GM23248 (cell line): ENCODE data around the gene SLMAP. TPM values are rescaled to one million over a fixed set of nuclear protein-coding genes. Genes with fewer than 3 reads are reported as not detected.

ENCODE experiments used
- DNase-seq: peaks from one replicate; pipeline ENCODE4 v3.0.0-alpha.2; 2015
- H2AFZ ChIP-seq: fragments of 200-600 bp; sonication (generic); 2 replicates; pipeline ENCODE4 v1.6.1; 2016; ENCODE audit warnings: antibody characterized with exemption
- H3F3A ChIP-seq: fragments of 200-600 bp; sonication (generic); 2 replicates; pipeline ENCODE4 v1.6.1; 2016; ENCODE audit warnings: mild to moderate bottlenecking, antibody characterized with exemption, mixed run types; ENCODE audit not compliant: insufficient read depth
- H3K27ac ChIP-seq: fragments of 200-600 bp; sonication (generic); 2 replicates; pipeline ENCODE4 v1.5.1; 2016; ENCODE audit warnings: mild to moderate bottlenecking
- H3K27me3 ChIP-seq: fragments of 200-600 bp; sonication (generic); replicated peaks from 2 replicates; pipeline ENCODE4 v1.6.1; 2016; ENCODE audit warnings: mild to moderate bottlenecking; ENCODE audit not compliant: insufficient read depth
- H3K36me3 ChIP-seq: fragments of 200-600 bp; sonication (generic); 2 replicates; pipeline ENCODE4 v1.6.1; 2016; ENCODE audit warnings: low read depth, mild to moderate bottlenecking
- H3K4me1 ChIP-seq: fragments of 200-600 bp; sonication (generic); 2 replicates; pipeline ENCODE4 v1.6.1; 2016; ENCODE audit warnings: mild to moderate bottlenecking; ENCODE audit not compliant: insufficient read depth
- H3K4me2 ChIP-seq: fragments of 200-600 bp; sonication (generic); one replicate; pipeline ENCODE4 v1.6.1; 2016; ENCODE audit warnings: mild to moderate bottlenecking; ENCODE audit not compliant: unreplicated experiment
- H3K4me3 ChIP-seq: fragments of 200-600 bp; sonication (generic); 2 replicates; pipeline ENCODE4 v1.5.1; 2016; ENCODE audit warnings: mild to moderate bottlenecking
- H3K79me2 ChIP-seq: fragments of 200-600 bp; sonication (generic); 2 replicates; pipeline ENCODE4 v1.6.1; 2016; ENCODE audit warnings: mild to moderate bottlenecking; ENCODE audit not compliant: insufficient read depth
- H3K9ac ChIP-seq: fragments of 200-600 bp; sonication (generic); 2 replicates; pipeline ENCODE4 v1.6.1; 2016; ENCODE audit warnings: mild to moderate bottlenecking
- H3K9me2 ChIP-seq: fragments of 200-600 bp; sonication (generic); 2 replicates; pipeline ENCODE4 v1.6.1; 2016; ENCODE audit warnings: mixed run types, mild to moderate bottlenecking, moderate library complexity; ENCODE audit not compliant: insufficient read depth
- H3K9me3 ChIP-seq: fragments of 200-600 bp; sonication (generic); one replicate; pipeline ENCODE4 v1.6.1; 2017; ENCODE audit warnings: low read depth
- H4K20me1 ChIP-seq: fragments of 200-600 bp; sonication (generic); 2 replicates; pipeline ENCODE4 v1.6.0; 2016; ENCODE audit not compliant: insufficient read depth
- EZH2 ChIP-seq: fragments of 200-600 bp; sonication (generic); IDR thresholded peaks from 2 replicates; pipeline ENCODE4 v1.6.1; 2018; ENCODE audit warnings: antibody characterized with exemption, mild to moderate bottlenecking; ENCODE audit not compliant: insufficient read depth, poor library complexity, severe bottlenecking
- EZH2phosphoT487 ChIP-seq: fragments of 200-600 bp; sonication (generic); IDR thresholded peaks from 2 replicates; pipeline ENCODE4 v1.6.1; 2018; ENCODE audit warnings: antibody characterized with exemption, moderate library complexity, mild to moderate bottlenecking, low read depth; ENCODE audit not compliant: insufficient read depth
- WGBS, 2 experiments: methylation state at CpG; one replicate each; pipeline ENCODE4 v1.1.6; 2015 to 2017; ENCODE audit warnings: low lambda C conversion rate in 2 of 2, low coverage in 1 of 2; ENCODE audit errors: missing lambda C conversion rate in 2 of 2; 5-methylcytosine and 5-hydroxymethylcytosine counted together
- in situ Hi-C: fragments of 300-500 bp; cut with MboI; formaldehyde crosslinking; loops from 2 replicates; pipeline ENCODE4 v1.15.0; 2020
- polyA plus RNA-seq: library from polyadenylated mRNA; unstranded; fragments of >200 nt; fragmentation: Nextera tagmentation; extraction: Ambion mirVana; gene quantifications from 2 replicates; pipeline ENCODE4 v1.2.1, GENCODE V29; 2016
- total RNA-seq: library from RNA; depleted of rRNA; stranded (reverse); fragments of >200 nt; shearing (Covaris generic); gene quantifications from 2 replicates; pipeline ENCODE4 v1.2.3, GENCODE V29; 2014

SLMAP gene
- total and polyA plus RNA-seq, 2 experiments from 2014 or later: 28.4 to 33.9 TPM

DNA sequence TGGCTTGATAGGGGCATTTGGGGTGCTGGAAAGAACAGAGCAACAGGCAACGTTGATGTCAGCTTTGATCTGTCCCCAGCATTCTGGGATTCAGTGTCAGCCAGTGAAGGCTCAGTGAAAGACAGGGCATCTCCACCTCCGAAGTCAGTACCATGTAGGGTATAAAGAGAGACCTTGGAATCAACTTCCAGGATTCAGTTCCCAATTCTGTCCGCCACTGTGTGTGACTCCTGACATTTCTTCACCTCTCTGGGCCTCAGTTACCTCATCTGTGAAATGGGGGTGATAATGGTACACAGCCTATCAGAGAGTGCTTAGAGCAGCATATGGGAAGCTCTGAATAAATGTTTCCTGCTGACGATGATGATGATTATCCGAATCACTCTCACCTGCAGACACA lies 196.5 kb downstream of the SLMAP start:
- Histone ChIP-seq H3K4me1 (peaks cover 48% of the 10 kb centered on the region), H3F3A (peaks cover 43% of the 10 kb centered on the region), H3K36me3 (no peaks in the 10 kb centered on the region), H3K27me3 (no peaks in the 10 kb centered on the region), H3K9me2 (no peaks in the 10 kb centered on the region), H3K9me3 (no peaks in the 10 kb centered on the region), H3K4me2 (peak overlapping the region; percentile 50), H3K79me2 (no peaks in the 10 kb centered on the region), H2AFZ (peak overlapping the region; percentile 71; the same call in 1 of the 2 replicates), H3K9ac (no peak overlapping the region), H3K27ac (peak overlapping the region; percentile 71), H3K4me3 (no peak overlapping the region), H4K20me1 (no peaks in the 10 kb centered on the region)
- 98% methylated on average over 5 of the region's 5 CpGs for WGBS, 2 experiments
- in situ Hi-C loops: no loop called here
- DNase-seq: no peak
- TF ChIP-seq EZH2phosphoT487 (no peak), EZH2 (no peak)

DNA sequence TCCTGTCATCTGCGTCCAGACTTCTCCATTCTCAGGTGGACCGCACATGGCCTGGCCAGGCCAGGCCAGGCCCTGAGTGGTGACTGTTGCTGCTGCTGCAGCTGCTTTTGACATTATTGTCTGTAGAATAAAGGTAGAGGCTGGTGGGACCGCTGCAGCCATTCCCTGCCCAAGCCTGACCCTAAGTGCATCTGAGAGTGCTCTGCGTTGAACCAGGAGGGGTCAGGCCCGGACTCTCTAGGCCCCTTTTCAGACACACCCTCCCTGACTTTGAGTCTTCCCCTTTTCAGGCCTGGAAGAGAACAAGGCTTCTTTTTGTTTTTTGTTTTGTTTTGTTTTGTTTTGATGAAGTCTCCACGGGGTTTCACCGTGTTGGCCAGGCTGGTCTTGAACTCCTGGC lies 197.5 kb downstream of the SLMAP start:
- Histone ChIP-seq H3K27me3 (no peaks in the 10 kb centered on the region), H3K79me2 (no peaks in the 10 kb centered on the region), H3K9me3 (no peaks in the 10 kb centered on the region), H3F3A (peaks cover 43% of the 10 kb centered on the region), H3K36me3 (no peaks in the 10 kb centered on the region), H3K4me2 (no peak overlapping the region), H3K9me2 (no peaks in the 10 kb centered on the region), H3K4me1 (peaks cover 48% of the 10 kb centered on the region), H4K20me1 (no peaks in the 10 kb centered on the region), H3K9ac (no peak overlapping the region), H2AFZ (no peak overlapping the region), H3K4me3 (no peak overlapping the region), H3K27ac (no peak overlapping the region)
- DNase-seq: no peak
- in situ Hi-C loops: no loop called here
- TF ChIP-seq EZH2phosphoT487 (no peak), EZH2 (no peak)
- 96% methylated on average over 7 of the region's 7 CpGs for WGBS, 2 experiments

DNA sequence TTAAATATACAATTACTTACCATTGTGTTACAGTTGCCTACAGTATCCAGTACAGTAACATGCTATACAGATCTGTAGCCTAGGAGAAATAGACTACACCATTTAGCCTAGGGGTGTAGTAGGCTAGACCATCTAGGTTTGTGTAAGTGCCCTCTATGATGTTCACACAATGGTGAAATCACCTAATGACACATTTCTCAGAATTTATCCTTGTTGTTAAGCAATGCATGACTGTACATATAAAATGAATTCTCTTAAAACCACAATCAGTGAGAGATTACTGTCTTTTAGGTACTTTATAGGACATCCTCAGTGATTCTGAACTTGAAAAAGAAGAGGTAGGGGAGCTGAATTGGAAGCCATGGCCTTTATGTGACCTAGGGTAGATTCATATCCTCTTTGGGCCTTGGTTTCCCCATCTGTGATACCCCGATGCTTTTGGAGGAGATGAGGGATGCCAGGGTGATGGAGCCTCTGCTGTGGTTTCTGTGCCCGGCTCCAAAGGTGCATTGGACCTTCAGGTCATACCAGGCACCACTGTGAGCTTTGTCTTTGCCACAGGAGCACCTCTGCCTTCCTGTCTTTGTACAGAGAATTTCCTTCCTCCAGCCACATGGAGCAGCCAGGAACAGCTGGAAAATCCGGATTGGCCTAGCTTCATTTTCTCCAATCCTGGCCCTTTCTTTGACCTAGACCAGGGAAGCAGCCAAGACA lies 200.2 kb downstream of the SLMAP start:
- Histone ChIP-seq H3K4me3 (no peak overlapping the region), H2AFZ (no peak overlapping the region), H3K9ac (peak overlapping the region; percentile 56), H3K27me3 (no peaks in the 10 kb centered on the region), H3K4me2 (peak overlapping the region; percentile 29), H3K27ac (peak overlapping the region; percentile 81), H3K36me3 (no peaks in the 10 kb centered on the region), H3F3A (peaks cover 37% of the 10 kb centered on the region), H3K9me3 (no peaks in the 10 kb centered on the region), H3K9me2 (no peaks in the 10 kb centered on the region), H3K4me1 (peaks cover 48% of the 10 kb centered on the region), H3K79me2 (no peaks in the 10 kb centered on the region), H4K20me1 (no peaks in the 10 kb centered on the region)
- TF ChIP-seq EZH2phosphoT487: no peak
- no peak for TF ChIP-seq EZH2
- in situ Hi-C loops: no loop called here
- peak; percentile 93 for DNase-seq
- 70 to 76% methylated on average over 3 of the region's 3 CpGs for WGBS, 2 experiments

DNA sequence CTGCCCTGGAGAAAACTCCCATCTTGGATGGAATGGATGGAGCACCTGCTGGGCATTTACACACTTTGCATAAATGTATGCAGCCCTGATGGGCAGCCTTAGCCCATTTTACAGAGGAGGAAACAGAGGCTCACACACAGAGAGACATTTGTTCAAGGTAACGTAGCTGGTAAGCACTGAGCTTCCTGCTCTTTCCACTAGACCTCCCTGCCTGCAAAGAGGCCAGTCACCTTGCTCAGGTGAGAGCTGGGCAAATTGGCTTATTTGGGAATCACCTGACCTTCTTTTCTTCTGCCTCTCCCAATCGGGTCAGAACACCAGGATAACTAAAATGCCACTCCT lies 200.7 kb downstream of the SLMAP start:
- no peak for TF ChIP-seq EZH2
- TF ChIP-seq EZH2phosphoT487: no peak
- Histone ChIP-seq H3K36me3 (no peaks in the 10 kb centered on the region), H3K4me1 (peaks cover 43% of the 10 kb centered on the region), H3K9ac (peak overlapping the region; percentile 56), H3K27ac (peak overlapping the region; percentile 81), H3K4me2 (peak overlapping the region; percentile 29), H3K9me3 (no peaks in the 10 kb centered on the region), H3K27me3 (no peaks in the 10 kb centered on the region), H4K20me1 (no peaks in the 10 kb centered on the region), H3K9me2 (no peaks in the 10 kb centered on the region), H3K79me2 (no peaks in the 10 kb centered on the region), H2AFZ (no peak overlapping the region), H3K4me3 (no peak overlapping the region), H3F3A (peaks cover 33% of the 10 kb centered on the region)
- in situ Hi-C loops: no loop called here
- WGBS, 2 experiments: 98 to 100% methylated on average over 2 of the region's 2 CpGs
- DNase-seq: no peak
